SJCRH30 (cell line): ENCODE measurements around the gene MANSC1. TPM values are rescaled to one million over a fixed set of nuclear protein-coding genes. Genes with fewer than 3 reads are reported as not detected.
"Not testable (repeated sequence)": the region's sequence is repeated elsewhere in the genome, so short reads cannot be mapped to it uniquely, and the experiment has no call there.

ENCODE experiments used
- DNase-seq, 2 experiments: peaks; one replicate each; pipeline ENCODE4 v3.0.0-alpha.2; 2015 to 2020
- H3K27ac ChIP-seq: fragments of 250-450 bp; sonication (Bioruptor Pico); 2 replicates; pipeline ENCODE4 v1.5.1; 2020; ENCODE audit warnings: mild to moderate bottlenecking, moderate library complexity
- H3K27me3 ChIP-seq: fragments of 250-450 bp; sonication (Bioruptor Pico); 2 replicates; pipeline ENCODE4 v1.5.1; 2020; ENCODE audit warnings: mild to moderate bottlenecking, moderate library complexity
- H3K36me3 ChIP-seq: fragments of 250-450 bp; sonication (Bioruptor Pico); 2 replicates; pipeline ENCODE4 v1.5.1; 2020; ENCODE audit warnings: mild to moderate bottlenecking, moderate library complexity
- H3K4me1 ChIP-seq: fragments of 250-450 bp; sonication (Bioruptor Pico); 2 replicates; pipeline ENCODE4 v1.5.1; 2020; ENCODE audit warnings: mild to moderate bottlenecking, moderate library complexity
- H3K4me3 ChIP-seq: fragments of 250-450 bp; sonication (Bioruptor Pico); 2 replicates; pipeline ENCODE4 v1.5.1; 2020; ENCODE audit warnings: mild to moderate bottlenecking, moderate library complexity
- H3K9me3 ChIP-seq: fragments of 250-450 bp; sonication (Bioruptor Pico); replicated peaks from 2 replicates; pipeline ENCODE4 v1.5.1; 2020; ENCODE audit warnings: mild to moderate bottlenecking, moderate library complexity
- total RNA-seq: library from RNA; depleted of rRNA; stranded (reverse); fragments of >200 nt; shearing (Covaris generic); gene quantifications from 2 replicates; pipeline ENCODE4 v1.2.3, GENCODE V29; 2014

MANSC1 gene
- total RNA-seq, 1 experiment from 2014 or later: not detected

GRCh38 chr12:12319451-12320183, 30.4 kb downstream of the MANSC1 start:
- H3K4me1 ChIP-seq: peaks cover 3% of the 10 kb centered on the region; the same call in 1 of the 2 replicates
- H3K27me3 ChIP-seq: no peaks in the 10 kb centered on the region
- H3K27ac ChIP-seq: peak overlapping the region; percentile 28
- H3K9me3 ChIP-seq: no peaks in the 10 kb centered on the region
- H3K36me3 ChIP-seq: no peaks in the 10 kb centered on the region
- H3K4me3 ChIP-seq: peak overlapping the region; percentile 42
- peak; percentile 43 to 70 for DNase-seq

GRCh38 chr12:12315838-12316237, 34.2 kb downstream of the MANSC1 start:
- Histone ChIP-seq H3K9me3 (no peaks in the 10 kb centered on the region), H3K36me3 (no peaks in the 10 kb centered on the region)

GRCh38 chr12:12310695-12311094, 39.3 kb downstream of the MANSC1 start:
- not testable (repeated sequence) for H3K27me3 ChIP-seq, H3K27ac ChIP-seq, H3K36me3 ChIP-seq, H3K4me1 ChIP-seq, H3K4me3 ChIP-seq, H3K9me3 ChIP-seq, DNase-seq

More at GRCh38 chr12:12315838-12316237, 34.2 kb downstream of the MANSC1 start:
- no peak for DNase-seq
- Histone ChIP-seq H3K27ac (no peak overlapping the region), H3K4me3 (no peak overlapping the region), H3K27me3 (no peaks in the 10 kb centered on the region), H3K4me1 (peaks cover 3% of the 10 kb centered on the region; the same call in 1 of the 2 replicates)

- H3K27me3 ChIP-seq: no peaks in the 10 kb centered on the region
- peaks cover 7% of the 10 kb centered on the region for H3K4me1 ChIP-seq
- DNase-seq: no peak
- H3K36me3 ChIP-seq: no peaks in the 10 kb centered on the region
- no peaks in the 10 kb centered on the region for H3K9me3 ChIP-seq
- H3K27ac ChIP-seq: no peak overlapping the region
- H3K4me3 ChIP-seq: no peak overlapping the region
Observed at GRCh38 chr12:12305568-12306300, 44.3 kb downstream of the MANSC1 start.

- H3K27ac ChIP-seq: no peak overlapping the region
- no peak for DNase-seq
Observed at GRCh38 chr12:12302976-12303375, 47.1 kb downstream of the MANSC1 start.

GRCh38 chr12:12301122-12301521, 48.9 kb downstream of the MANSC1 start:
- Histone ChIP-seq H3K36me3 (no peaks in the 10 kb centered on the region), H3K27me3 (no peaks in the 10 kb centered on the region), H3K4me1 (no peaks in the 10 kb centered on the region), H3K27ac (no peak overlapping the region), H3K4me3 (no peak overlapping the region), H3K9me3 (no peaks in the 10 kb centered on the region)
- DNase-seq: no peak

More at GRCh38 chr12:12302976-12303375, 47.1 kb downstream of the MANSC1 start:
- Histone ChIP-seq H3K36me3 (no peaks in the 10 kb centered on the region), H3K9me3 (no peaks in the 10 kb centered on the region), H3K4me3 (no peak overlapping the region), H3K27me3 (no peaks in the 10 kb centered on the region), H3K4me1 (no peaks in the 10 kb centered on the region)

- no peaks in the 10 kb centered on the region for H3K4me1 ChIP-seq
- H3K4me3 ChIP-seq: no peak overlapping the region
- H3K9me3 ChIP-seq: no peaks in the 10 kb centered on the region
- H3K27me3 ChIP-seq: no peaks in the 10 kb centered on the region
- DNase-seq: no peak
- H3K36me3 ChIP-seq: no peaks in the 10 kb centered on the region
- no peak overlapping the region for H3K27ac ChIP-seq
Observed at GRCh38 chr12:12297201-12297830, 52.7 kb downstream of the MANSC1 start.

- DNase-seq: no peak
- no peak overlapping the region for H3K4me3 ChIP-seq
- no peaks in the 10 kb centered on the region for H3K27me3 ChIP-seq
- no peaks in the 10 kb centered on the region for H3K9me3 ChIP-seq
- H3K4me1 ChIP-seq: no peaks in the 10 kb centered on the region
- no peaks in the 10 kb centered on the region for H3K36me3 ChIP-seq
- H3K27ac ChIP-seq: no peak overlapping the region
Observed at GRCh38 chr12:12294215-12295005, 55.6 kb downstream of the MANSC1 start.

- Histone ChIP-seq H3K4me1 (no peaks in the 10 kb centered on the region), H3K4me3 (no peak overlapping the region), H3K36me3 (no peaks in the 10 kb centered on the region), H3K27ac (no peak overlapping the region), H3K9me3 (no peaks in the 10 kb centered on the region), H3K27me3 (no peaks in the 10 kb centered on the region)
- DNase-seq: no peak
Observed at GRCh38 chr12:12290206-12290605, 59.8 kb downstream of the MANSC1 start.

GRCh38 chr12:12286441-12286840, 63.6 kb downstream of the MANSC1 start:
- no peak for DNase-seq

GRCh38 chr12:12282761-12283425, 67.1 kb downstream of the MANSC1 start:
- DNase-seq: no peak
- no peaks in the 10 kb centered on the region for H3K9me3 ChIP-seq
- no peak overlapping the region for H3K27ac ChIP-seq
- no peak overlapping the region for H3K4me3 ChIP-seq
- no peaks in the 10 kb centered on the region for H3K4me1 ChIP-seq
- no peaks in the 10 kb centered on the region for H3K27me3 ChIP-seq
- H3K36me3 ChIP-seq: no peaks in the 10 kb centered on the region

More at GRCh38 chr12:12286441-12286840, 63.6 kb downstream of the MANSC1 start:
- Histone ChIP-seq H3K4me1 (no peaks in the 10 kb centered on the region), H3K4me3 (no peak overlapping the region), H3K9me3 (no peaks in the 10 kb centered on the region), H3K27me3 (no peaks in the 10 kb centered on the region), H3K36me3 (no peaks in the 10 kb centered on the region), H3K27ac (no peak overlapping the region)

GRCh38 chr12:12282202-12282601, 67.8 kb downstream of the MANSC1 start:
- no peak for DNase-seq
- H3K4me1 ChIP-seq: no peaks in the 10 kb centered on the region
- H3K27me3 ChIP-seq: no peaks in the 10 kb centered on the region
- H3K9me3 ChIP-seq: no peaks in the 10 kb centered on the region
- no peaks in the 10 kb centered on the region for H3K36me3 ChIP-seq
- H3K27ac ChIP-seq: no peak overlapping the region
- no peak overlapping the region for H3K4me3 ChIP-seq

GRCh38 chr12:12281134-12281533, 68.9 kb downstream of the MANSC1 start:
- no peak for DNase-seq
- Histone ChIP-seq H3K27ac (no peak overlapping the region), H3K4me3 (no peak overlapping the region), H3K27me3 (no peaks in the 10 kb centered on the region), H3K36me3 (no peaks in the 10 kb centered on the region), H3K4me1 (no peaks in the 10 kb centered on the region), H3K9me3 (no peaks in the 10 kb centered on the region)

GRCh38 chr12:12278899-12279298, 71.1 kb downstream of the MANSC1 start:
- DNase-seq: no peak
- no peak overlapping the region for H3K27ac ChIP-seq
- H3K4me1 ChIP-seq: no peaks in the 10 kb centered on the region
- no peaks in the 10 kb centered on the region for H3K27me3 ChIP-seq
- H3K36me3 ChIP-seq: no peaks in the 10 kb centered on the region
- no peak overlapping the region for H3K4me3 ChIP-seq
- no peaks in the 10 kb centered on the region for H3K9me3 ChIP-seq
